Prostate gland (tissue), 2 donors: ENCODE data around the gene GIPC2.

ENCODE experiments used
- CTCF ChIP-seq, 4 experiments: fragments of 200-600 bp in 2 of 4; fragments of 450-650 bp in 2 of 4; sonication (generic) in 2 of 4; IDR thresholded peaks; 1 replicate in 3 of 4; 2 replicates in 1 of 4; pipeline ENCODE4 v1.5.1; 2016 to 2019; ENCODE audit warnings: antibody characterized with exemption in 4 of 4, mild to moderate bottlenecking in 2 of 4, moderate library complexity in 2 of 4
- POLR2AphosphoS5 ChIP-seq: sonication (generic); formaldehyde crosslinking; IDR thresholded peaks from one replicate; pipeline ENCODE4 v1.6.1; 2017; ENCODE audit warnings: antibody characterized with exemption

- no peak for TF ChIP-seq CTCF (IDR thresholded peaks at IDR 0.05)
- no peak for TF ChIP-seq POLR2AphosphoS5
Observed at GRCh38 chr1:78101051-78101450, 55.3 kb downstream of the GIPC2 start.
